HG03139 (cell line): ENCODE data around the gene TOR1AIP2.
"Not testable (repeated sequence)": the region's sequence is repeated elsewhere in the genome, so short reads cannot be mapped to it uniquely, and the experiment has no call there.

ENCODE experiments used
- ATAC-seq: cut with Tn5 transposase; IDR thresholded peaks from one replicate; pipeline ENCODE4 v1.9.1; 2021; ENCODE audit not compliant: unreplicated experiment

TOR1AIP2 gene

DNA sequence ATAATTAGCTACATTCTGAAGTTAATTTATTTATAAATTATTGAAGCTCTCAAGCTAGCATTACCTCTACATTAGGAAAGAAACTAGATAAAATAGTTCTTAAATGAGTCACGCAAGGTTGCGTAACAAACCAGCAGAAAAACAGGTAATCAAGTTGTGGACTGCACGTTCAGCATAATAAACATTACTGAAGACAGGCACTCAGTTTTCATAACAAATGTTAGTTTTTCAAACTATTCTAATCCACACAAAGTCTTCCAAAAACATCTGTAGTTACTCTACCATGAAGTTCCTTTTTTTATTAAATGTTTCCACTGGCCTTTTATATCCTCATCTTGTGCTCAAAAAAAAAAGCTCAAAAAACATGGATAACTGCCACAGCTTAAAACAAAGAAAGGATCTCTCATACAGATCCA, 1.3 kb downstream of the TOR1AIP2 start:
- no peak for ATAC-seq

DNA sequence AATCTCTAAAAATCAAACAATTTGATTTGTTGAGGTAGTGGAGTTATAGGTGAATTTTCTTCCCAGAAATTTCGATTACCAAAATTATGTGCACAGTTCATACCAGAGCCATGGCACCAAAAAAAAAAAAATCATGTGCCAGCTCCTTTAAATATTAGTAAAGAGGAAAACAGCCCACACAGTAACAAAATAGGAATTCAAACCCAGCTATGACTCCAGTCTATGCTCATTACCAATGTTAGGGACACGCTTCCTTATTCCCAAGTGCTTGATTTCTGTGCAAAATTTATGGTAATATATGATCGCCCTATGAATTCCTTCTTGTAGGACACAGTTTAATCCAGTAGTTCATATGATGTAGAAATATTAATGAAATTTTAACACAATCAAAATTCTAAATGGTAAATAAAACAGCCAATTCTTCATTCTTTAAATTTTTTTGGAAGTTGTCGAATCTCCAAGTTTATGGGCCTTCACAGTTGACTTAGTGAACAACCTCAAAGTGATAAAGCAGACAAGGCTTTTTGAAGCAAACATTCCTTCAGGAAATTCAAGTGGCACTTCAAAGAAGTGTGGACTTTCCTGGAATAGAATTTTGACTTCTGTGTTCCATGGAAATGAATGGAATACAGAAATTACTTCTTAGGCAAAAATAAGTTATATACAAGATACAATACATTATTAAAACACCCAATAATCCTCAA, 1.9 kb downstream of the TOR1AIP2 start:
- no peak for ATAC-seq

- ATAC-seq, result no peak
Measured at GRCh38 chr1:179873438-179873851, 4.2 kb downstream of the TOR1AIP2 start.

DNA sequence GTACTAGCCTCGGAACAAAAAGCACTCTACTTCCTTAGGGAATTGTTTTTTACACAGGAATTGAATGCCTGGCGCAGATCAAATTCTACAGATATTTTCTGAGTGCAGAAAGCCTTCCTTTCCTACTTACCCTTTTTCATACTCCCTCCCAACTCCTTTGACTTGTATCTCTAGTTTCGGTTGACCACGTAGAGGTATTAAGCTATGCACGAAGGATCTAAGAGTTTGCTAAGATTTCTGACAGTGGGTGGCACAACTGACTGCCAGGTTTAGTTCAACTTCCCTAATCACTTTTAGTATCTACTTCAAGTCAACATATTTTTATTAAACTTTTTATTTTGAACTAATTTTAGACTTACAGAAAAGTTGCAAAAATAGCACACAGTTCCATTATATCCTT, 5.0 kb downstream of the TOR1AIP2 start:
- ATAC-seq, result no peak

DNA sequence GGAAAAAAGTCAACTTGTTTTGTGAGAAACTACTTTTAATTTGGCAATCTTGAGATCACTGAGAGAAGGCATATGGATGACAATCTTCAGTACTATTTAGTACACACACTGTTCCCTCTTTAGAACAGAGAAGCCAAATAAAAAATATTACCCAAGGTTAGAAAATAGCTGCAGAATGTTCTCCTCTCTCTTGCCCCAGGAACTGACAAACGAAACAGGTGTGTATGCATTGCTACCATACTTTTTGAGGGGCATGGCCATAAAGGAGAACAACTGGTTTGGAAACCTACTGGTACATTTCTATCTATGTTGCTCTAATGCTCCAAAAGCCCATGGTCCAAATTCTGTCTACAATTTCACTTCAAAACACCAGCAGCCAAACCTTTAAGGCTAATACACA, 5.7 kb downstream of the TOR1AIP2 start:
- ATAC-seq, result no peak

GRCh38 chr1:179870870-179871269, 6.7 kb downstream of the TOR1AIP2 start:
- ATAC-seq, result no peak

DNA sequence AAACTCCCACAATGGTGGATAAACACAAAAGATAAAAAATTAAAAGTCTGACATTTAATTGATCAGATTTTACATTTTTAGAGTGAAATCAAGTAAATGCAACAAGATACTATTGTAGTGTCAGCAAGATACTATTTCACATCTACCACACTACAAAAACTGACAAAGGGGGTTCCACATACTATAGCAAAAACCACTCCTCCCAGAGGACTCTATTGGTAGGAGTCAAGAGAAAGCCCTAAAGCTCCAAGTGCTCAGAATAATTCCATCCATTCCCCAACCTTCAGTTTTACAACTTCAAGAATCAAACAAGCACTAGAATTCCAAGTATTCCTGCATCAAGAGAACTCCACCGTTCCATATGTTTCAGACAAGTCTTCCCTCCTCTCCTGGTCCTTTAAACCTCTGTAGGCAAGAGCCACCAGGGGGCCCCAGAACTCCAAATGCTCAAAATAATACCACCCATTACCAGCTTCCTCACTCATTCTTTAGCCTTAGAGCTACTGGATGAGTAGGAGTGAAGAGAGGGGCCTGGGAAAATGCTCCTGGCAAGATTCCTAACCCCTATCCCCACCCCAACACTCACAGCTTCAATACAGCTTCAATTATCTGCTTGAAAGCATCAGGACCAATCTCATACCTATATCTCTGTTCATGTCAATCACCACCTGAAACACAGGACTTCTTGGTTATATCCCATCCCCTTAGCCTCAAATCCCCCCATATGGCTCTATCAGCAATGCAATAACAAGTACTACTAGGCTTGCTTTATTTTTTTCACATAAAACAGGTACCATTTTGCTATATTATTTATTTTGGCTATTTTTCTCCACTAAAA, 9.9 kb downstream of the TOR1AIP2 start:
- peak; percentile 80 for ATAC-seq

- ATAC-seq, result no peak
Measured at GRCh38 chr1:179866616-179867015, 11.0 kb downstream of the TOR1AIP2 start.

- no peak for ATAC-seq
Measured at GRCh38 chr1:179865377-179865776, 12.2 kb downstream of the TOR1AIP2 start.

DNA sequence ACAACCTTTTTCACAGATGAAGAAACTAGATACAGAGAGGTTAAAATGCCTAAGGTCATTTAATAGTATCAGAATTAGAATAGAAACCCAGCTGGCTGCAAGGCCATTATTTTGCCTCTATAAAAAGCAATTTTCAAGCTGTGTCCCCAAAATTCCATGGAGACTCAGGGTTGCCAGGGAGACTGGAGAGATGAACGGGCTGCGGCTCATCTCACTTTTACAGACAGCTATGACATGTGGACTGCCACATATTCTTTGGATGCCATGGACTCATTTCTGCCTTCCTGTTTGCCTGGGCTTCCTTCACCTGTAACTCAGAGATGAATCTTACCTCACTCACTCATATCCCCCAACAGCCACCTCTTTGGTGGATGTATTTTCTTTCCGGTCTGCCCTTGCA, 17.0 kb downstream of the TOR1AIP2 start:
- ATAC-seq, result no peak

- ATAC-seq, result no peak
Measured at GRCh38 chr1:179857009-179857408, 20.6 kb downstream of the TOR1AIP2 start.

DNA sequence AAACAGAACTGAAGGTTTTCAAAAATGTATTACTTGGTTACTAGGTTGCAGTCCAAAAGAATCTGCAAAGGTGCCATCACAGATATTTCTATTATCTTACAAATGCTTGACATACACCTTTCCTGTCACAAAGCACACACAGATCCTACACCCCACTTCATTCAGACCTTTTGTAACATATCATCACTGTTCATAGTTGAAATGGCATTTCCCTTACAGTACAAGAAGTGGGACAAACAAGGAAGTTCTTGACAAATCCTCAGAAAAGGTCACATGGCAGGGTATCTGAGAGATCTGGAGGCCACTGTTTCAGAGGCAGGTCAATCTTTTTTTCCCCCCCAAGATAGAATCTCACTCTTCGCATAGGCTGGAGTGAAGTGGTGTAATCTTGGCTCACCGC, 21.3 kb downstream of the TOR1AIP2 start:
- no peak for ATAC-seq

- ATAC-seq, result not testable (repeated sequence)
Measured at GRCh38 chr1:179855831-179856230, 21.8 kb downstream of the TOR1AIP2 start.

GRCh38 chr1:179853102-179853501, 24.5 kb downstream of the TOR1AIP2 start:
- ATAC-seq, result no peak

DNA sequence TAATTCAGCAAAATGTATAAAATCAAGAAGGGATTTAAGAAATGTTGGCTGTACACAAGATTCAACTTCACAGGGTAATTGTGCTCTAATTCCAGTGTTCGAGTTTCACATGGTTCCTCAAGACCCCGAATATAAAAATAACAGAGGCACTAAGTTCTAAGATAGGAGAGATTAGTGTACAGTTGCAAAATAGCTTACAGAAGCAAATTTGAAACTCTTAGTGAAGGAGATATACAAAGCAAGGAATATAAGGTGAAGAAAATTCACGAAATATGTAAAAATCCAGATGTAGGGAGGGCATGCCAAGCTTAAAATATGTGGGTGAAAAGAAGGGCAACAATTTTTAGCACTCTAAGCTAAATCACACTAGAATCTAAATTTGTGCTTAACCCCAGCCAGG, 29.4 kb downstream of the TOR1AIP2 start:
- no peak for ATAC-seq

DNA sequence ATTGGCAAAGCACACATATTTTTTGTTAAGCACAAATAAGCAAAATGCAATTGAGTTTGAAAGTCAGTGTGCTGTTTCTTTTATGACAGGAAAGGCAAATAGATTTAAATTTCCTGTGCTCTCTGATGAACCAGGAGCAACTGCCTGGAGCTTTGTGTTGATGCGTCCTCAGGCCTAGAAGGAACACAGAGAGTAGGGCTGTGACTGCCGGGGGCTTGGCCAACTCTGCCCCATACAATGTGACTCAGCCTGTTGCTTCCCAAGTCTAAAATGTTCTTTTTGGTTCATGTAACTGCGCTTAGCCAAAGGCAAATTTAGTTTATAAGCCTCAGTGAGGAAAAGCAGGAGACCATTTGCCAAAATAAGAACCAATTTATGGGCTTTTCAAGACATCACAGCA, 37.5 kb downstream of the TOR1AIP2 start:
- ATAC-seq, result no peak

GRCh38 chr1:179836686-179837445, 40.7 kb downstream of the TOR1AIP2 start:
- ATAC-seq, result not testable (repeated sequence)

- ATAC-seq, result no peak
Measured at GRCh38 chr1:179831852-179832699, 45.5 kb downstream of the TOR1AIP2 start.

- ATAC-seq, result no peak
Measured at GRCh38 chr1:179831225-179831624, 46.4 kb downstream of the TOR1AIP2 start.

GRCh38 chr1:179828554-179829110, 49.0 kb downstream of the TOR1AIP2 start:
- ATAC-seq, result no peak
